Right lobe of liver (tissue), 6 donors: Measurements from ENCODE around the gene CCR2. TPM values are rescaled to one million over a fixed set of nuclear protein-coding genes. Genes with fewer than 3 reads are reported as not detected.

Experiments used
- ATAC-seq, 4 donors: fragments of 200-7000 bp; cut with Tn5 transposase; one replicate each; pipeline ENCODE4 v1.9.1; 2020; ENCODE audit warnings: mild to moderate bottlenecking in 4 of 4, moderate library complexity in 4 of 4
- DNase-seq, 3 donors: peaks; one replicate each; pipeline ENCODE4 v3.0.0-alpha.2; 2020
- H3K27ac ChIP-seq, 3 donors: fragments of 200-600 bp; one replicate each; pipeline ENCODE4 v1.8.0; 2022
- H3K27me3 ChIP-seq, 2 donors: fragments of 200-600 bp; one replicate each; pipeline ENCODE4 v1.8.0; 2022
- H3K36me3 ChIP-seq, 4 donors: fragments of 200-600 bp; sonication (generic) in 1 of 4; one replicate each; pipeline versions ENCODE4 v1.5.1 to v1.8.0; 2017 to 2022; ENCODE audit warnings: control low read depth in 1 of 4
- H3K4me1 ChIP-seq, 4 donors: fragments of 200-600 bp; sonication (generic) in 1 of 4; one replicate each; pipeline versions ENCODE4 v1.5.1 to v1.8.0; 2017 to 2022; ENCODE audit warnings: control low read depth in 1 of 4
- H3K4me3 ChIP-seq, 3 donors: fragments of 200-600 bp; one replicate each; pipeline ENCODE4 v1.8.0; 2022
- H3K9me3 ChIP-seq, 4 donors: fragments of 200-600 bp; sonication (generic) in 1 of 4; one replicate each; pipeline versions ENCODE4 v1.5.1 to v1.8.0; 2017 to 2022; ENCODE audit warnings: control low read depth in 1 of 4
- POLR2A ChIP-seq: fragments of 450-650 bp; IDR thresholded peaks from one replicate; pipeline ENCODE4 v1.6.1; 2017; ENCODE audit warnings: antibody characterized with exemption, mild to moderate bottlenecking
- WGBS: methylation state at CpG from one replicate; pipeline ENCODE4 v1.1.6; 2018; ENCODE audit warnings: low coverage, low lambda C conversion rate; ENCODE audit not compliant: insufficient coverage; ENCODE audit errors: missing lambda C conversion rate; 5-methylcytosine and 5-hydroxymethylcytosine counted together
- intact Hi-C, 2 donors: fragments of 100-400 bp; cut with DNase I; formaldehyde crosslinking; loops; one replicate each; pipeline versions ENCODE4 v1.11.2 to v1.14.1; 2022
- total RNA-seq, 6 experiments: library from RNA; depleted of rRNA in 2 of 6; stranded (reverse); fragments of >200 nt in 2 of 6; fragmentation: NEBNext Ultra II Directional in 3 of 6; extraction: Animal tissue kit (Norgen Biotek cat#: 25700) in 3 of 6; gene quantifications; one replicate each; pipeline versions ENCODE4 v1.1.0 to v1.2.4, GENCODE V29; 2016 to 2023
- TF ChIP-seq, protein P1 (sequence below), 4 donors: fragments of 200-600 bp in 3 of 4; fragments of 450-650 bp in 1 of 4; IDR thresholded peaks; one replicate each; pipeline versions ENCODE4 v1.5.1 to v1.8.0; 2016 to 2022; ENCODE audit warnings: antibody characterized with exemption in 4 of 4, mild to moderate bottlenecking in 2 of 4
- donor health status: DM: no; HTN: yes; CAD: no.
- donor health status: DM: no; HTN: no; CAD: no.
- donor health status: DM: no; HTN: no; CAD: no.
- donor health status: DM: no; HTN: yes; CAD: no.
- donor health status: DM: no; HTN: yes; CAD: no.

Gene CCR2
- total RNA-seq, 6 experiments from 2014 or later, result 0.66 to 1.5 (median 0.92) TPM

DNA sequence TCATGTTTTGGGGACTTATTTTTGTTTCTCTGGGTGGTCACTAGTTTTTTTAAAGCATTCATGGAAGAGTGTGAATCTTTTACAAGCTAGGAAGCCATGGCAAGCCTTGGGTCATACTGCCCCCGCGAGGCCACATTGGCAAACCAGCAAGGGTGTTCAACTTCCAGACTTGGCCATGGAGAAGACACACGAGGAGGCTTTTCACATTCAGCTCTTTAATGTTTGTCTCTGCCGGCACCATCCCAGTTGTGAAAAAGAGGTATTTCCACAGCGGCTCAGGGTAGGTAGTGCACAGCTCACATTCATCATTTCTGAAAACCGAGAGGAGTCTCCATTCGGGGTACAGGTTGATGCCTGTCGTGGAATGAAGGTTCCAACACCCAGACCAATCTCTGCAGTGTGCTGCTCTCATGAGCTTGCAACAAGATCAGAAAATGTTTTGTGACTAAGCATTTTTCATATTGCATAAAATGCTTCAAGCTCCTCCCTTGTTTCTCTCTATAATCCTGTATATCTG lies 24.6 kb downstream of the CCR2 start:
- H3K9me3 ChIP-seq, result no peaks in the 10 kb centered on the region
- H3K27ac ChIP-seq, result no peak overlapping the region
- 15% methylated on average over 6 of the region's 8 CpGs for WGBS
- intact Hi-C loops, result no loop called here
- no peaks in the 10 kb centered on the region for H3K27me3 ChIP-seq
- peak; percentile 67 to 71 (median 70) for DNase-seq
- H3K4me1 ChIP-seq, result peaks cover 0 to 10% (median 3%) of the 10 kb centered on the region in 4 donors
- no peak overlapping the region for H3K4me3 ChIP-seq
- no peaks in the 10 kb centered on the region for H3K36me3 ChIP-seq
- TF ChIP-seq POLR2A, result no peak
- TF ChIP-seq, protein P1, sequence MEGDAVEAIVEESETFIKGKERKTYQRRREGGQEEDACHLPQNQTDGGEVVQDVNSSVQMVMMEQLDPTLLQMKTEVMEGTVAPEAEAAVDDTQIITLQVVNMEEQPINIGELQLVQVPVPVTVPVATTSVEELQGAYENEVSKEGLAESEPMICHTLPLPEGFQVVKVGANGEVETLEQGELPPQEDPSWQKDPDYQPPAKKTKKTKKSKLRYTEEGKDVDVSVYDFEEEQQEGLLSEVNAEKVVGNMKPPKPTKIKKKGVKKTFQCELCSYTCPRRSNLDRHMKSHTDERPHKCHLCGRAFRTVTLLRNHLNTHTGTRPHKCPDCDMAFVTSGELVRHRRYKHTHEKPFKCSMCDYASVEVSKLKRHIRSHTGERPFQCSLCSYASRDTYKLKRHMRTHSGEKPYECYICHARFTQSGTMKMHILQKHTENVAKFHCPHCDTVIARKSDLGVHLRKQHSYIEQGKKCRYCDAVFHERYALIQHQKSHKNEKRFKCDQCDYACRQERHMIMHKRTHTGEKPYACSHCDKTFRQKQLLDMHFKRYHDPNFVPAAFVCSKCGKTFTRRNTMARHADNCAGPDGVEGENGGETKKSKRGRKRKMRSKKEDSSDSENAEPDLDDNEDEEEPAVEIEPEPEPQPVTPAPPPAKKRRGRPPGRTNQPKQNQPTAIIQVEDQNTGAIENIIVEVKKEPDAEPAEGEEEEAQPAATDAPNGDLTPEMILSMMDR (IDR thresholded peaks at IDR 0.05), result peak; percentile 46 to 76 (median 63)
- ATAC-seq, result peak; percentile 70 to 79 (median 72)

DNA sequence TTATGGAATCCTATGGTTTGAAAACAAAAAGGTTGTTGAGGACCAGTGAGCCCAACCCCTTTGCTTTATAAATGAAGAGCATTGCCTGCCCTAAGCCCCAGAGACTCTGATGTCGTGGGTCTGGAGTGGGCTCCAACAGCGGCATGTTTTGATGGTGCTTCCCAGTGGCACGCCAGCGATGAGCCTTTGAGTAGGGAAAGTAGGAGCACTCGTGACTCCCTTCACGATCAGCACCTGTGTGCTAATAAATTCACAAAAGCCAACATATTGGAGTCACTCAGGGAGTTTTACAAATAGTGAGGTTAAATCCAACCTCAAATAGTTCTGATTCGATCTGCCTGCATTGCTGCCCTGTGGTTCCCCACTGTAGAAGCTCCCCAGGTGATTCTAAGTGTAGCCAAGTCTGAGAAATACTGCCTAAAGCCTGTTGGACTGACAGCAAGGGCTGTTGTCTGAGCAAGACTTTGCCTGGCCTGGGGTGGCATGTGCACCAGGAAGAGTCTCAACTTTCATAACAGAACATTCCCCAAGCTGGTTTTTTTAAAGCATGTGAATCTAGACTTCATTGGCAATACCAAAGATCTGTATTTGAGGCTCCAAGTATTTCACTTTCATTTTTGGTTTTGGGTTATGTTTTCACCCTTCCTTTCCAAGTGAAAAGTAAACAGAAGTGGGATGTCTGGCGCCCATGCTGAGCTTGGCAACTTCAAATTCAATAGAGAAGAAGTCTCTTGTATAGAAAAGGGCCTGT lies 26.7 kb downstream of the CCR2 start:
- TF ChIP-seq, protein P1 (IDR thresholded peaks at IDR 0.05), result no peak
- TF ChIP-seq POLR2A, result no peak
- H3K9me3 ChIP-seq, result no peaks in the 10 kb centered on the region
- ATAC-seq (peak; percentile 65 to 83 (median 68)), DNase-seq (no peak)
- 75% methylated on average over 8 of the region's 8 CpGs for whole genome bisulfite sequencing
- no peak overlapping the region for H3K4me3 ChIP-seq
- H3K4me1 ChIP-seq, result peaks cover 0 to 10% (median 3%) of the 10 kb centered on the region in 4 donors
- intact Hi-C loops, result no loop called here
- H3K27me3 ChIP-seq, result no peaks in the 10 kb centered on the region
- no peaks in the 10 kb centered on the region for H3K36me3 ChIP-seq
- H3K27ac ChIP-seq, result peak overlapping the region in 2 of 3 donors; percentile 8 to 27

DNA sequence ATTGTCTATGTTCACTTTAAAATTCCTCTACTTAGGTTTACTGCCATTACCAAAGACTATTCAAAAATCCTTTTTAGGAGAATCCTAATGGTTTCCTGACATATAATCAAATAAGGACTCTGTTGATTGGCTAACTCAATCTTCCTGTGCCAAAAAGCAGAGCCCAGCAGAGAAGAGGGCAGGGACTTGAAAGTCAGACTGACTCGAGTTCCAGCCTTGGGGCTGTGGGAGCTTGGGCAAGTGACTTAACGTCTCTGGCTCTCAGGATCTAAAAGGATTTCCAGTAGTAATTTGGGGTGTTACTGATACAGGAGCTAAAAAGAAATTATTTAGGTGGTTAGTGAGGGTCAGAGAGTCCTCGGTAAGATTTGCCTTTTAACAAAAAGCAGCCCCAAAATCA lies 27.7 kb downstream of the CCR2 start:
- WGBS, result 63% methylated on average over 3 of the region's 3 CpGs
- peak overlapping the region in 1 of 3 donors; percentile 8 for H3K27ac ChIP-seq
- H3K4me3 ChIP-seq, result no peak overlapping the region
- intact Hi-C loops, result no loop called here
- DNase-seq (no peak), ATAC-seq (no peak)
- no peaks in the 10 kb centered on the region for H3K36me3 ChIP-seq
- H3K9me3 ChIP-seq, result no peaks in the 10 kb centered on the region
- peaks cover 0 to 10% (median 3%) of the 10 kb centered on the region in 4 donors for H3K4me1 ChIP-seq
- TF ChIP-seq, protein P1 (IDR thresholded peaks at IDR 0.05), result no peak
- TF ChIP-seq POLR2A, result no peak
- no peaks in the 10 kb centered on the region for H3K27me3 ChIP-seq

DNA sequence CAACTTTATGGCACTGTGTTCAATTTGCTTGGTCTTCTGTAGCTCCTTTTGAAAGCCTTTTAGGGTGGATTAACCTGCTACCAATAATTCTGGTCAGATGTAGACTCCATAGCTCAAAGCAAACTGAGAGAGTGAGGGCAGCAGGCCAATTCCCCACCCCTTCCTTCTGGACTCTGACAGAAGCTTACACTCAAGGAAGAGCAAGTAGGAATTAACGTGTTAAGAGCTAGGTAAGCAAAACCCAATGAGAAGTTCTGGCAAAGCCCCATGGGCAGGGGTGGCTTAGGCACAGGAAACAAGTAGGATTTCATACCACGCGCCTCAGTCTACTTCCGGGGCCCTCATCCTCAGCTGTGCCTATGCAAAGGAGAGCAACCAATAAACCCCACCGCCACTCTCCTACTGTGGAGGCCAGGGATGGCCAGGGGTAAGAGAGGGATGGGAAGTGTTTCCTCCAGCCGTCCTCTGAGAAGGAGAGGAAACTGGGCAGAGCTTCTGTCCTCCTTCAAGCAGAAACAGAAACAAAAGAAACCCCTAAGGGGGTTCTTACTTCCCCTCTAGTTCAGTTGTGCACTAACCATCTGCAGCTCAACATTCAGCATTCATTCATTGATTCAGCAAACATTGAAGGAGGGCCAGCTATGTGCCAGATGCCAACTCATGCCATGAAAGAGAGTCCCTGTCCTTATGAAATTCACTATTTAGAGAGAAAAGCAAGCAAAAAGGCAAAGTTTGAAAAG lies 29.5 kb downstream of the CCR2 start:
- Histone ChIP-seq H3K9me3 (no peaks in the 10 kb centered on the region), H3K4me3 (no peak overlapping the region), H3K4me1 (peaks cover 0 to 10% (median 3%) of the 10 kb centered on the region in 4 donors), H3K36me3 (no peaks in the 10 kb centered on the region), H3K27ac (no peak overlapping the region), H3K27me3 (no peaks in the 10 kb centered on the region)
- intact Hi-C loops, result no loop called here
- DNase-seq (no peak), ATAC-seq (peak in 3 of 4 donors; percentile 15 to 35 (median 28))
- TF ChIP-seq, protein P1 (IDR thresholded peaks at IDR 0.05), result no peak
- TF ChIP-seq POLR2A, result no peak
- 66% methylated on average over 4 of the region's 6 CpGs for WGBS
